ENCODE data around the gene LHX3. TPM values are rescaled to one million over a fixed set of nuclear protein-coding genes. Genes with fewer than 3 reads are reported as not detected.

Gene LHX3
- total and polyA plus RNA-seq, 2 donors (not counting 1 experiment from before 2014, with no cell fraction given) = not detected

GRCh38 chr9:136163248-136163850, 41.6 kb downstream of the LHX3 start:
- Histone ChIP-seq H3K27me3 (ENCODE audit: control insufficient read depth, insufficient read depth, low read length) (peaks cover 4% of the 10 kb centered on the region), H3K4me3 (replicated peaks in 1 of 4; ENCODE audit: control extremely low read depth in 1 of 4, insufficient read depth in 1 of 4, low read depth in 3 of 4, low read length in 4 of 4) (no peak overlapping the region), H2AFZ (ENCODE audit: low read length) (no peak overlapping the region), H3K36me3 (ENCODE audit: control insufficient read depth, insufficient read depth, low read length) (no peaks in the 10 kb centered on the region), H4K20me1 (ENCODE audit: control insufficient read depth, extremely low read depth, insufficient read depth, low read length) (no peaks in the 10 kb centered on the region), H3K4me1 (ENCODE audit: control insufficient read depth, extremely low read depth, insufficient read depth, low read length) (no peaks in the 10 kb centered on the region), H3K79me2 (ENCODE audit: control insufficient read depth, insufficient read depth, low read length) (no peaks in the 10 kb centered on the region), H3K9ac (ENCODE audit: insufficient read depth, low read length) (no peak overlapping the region), H3K4me2 (ENCODE audit: extremely low read depth, insufficient read depth, low read length) (no peak overlapping the region), H3K27ac (ENCODE audit: insufficient read depth, low read length) (no peak overlapping the region), H3K9me3 (ENCODE audit: control insufficient read depth, insufficient read depth, low read depth, low read length) (no peaks in the 10 kb centered on the region)
- no peak for DNase-seq (ENCODE audit: low read depth in 2 of 2)
- no peak for TF ChIP-seq CTCF (conservative IDR thresholded peaks at IDR 0.05 in 1 of 2, IDR thresholded peaks at IDR 0.05 in 1 of 2; ENCODE audit: low read depth in 1 of 2, low read length in 2 of 2)
- no peak for TF ChIP-seq EZH2 (IDR thresholded peaks at IDR 0.05; ENCODE audit: low read length, missing control alignments)

DNA sequence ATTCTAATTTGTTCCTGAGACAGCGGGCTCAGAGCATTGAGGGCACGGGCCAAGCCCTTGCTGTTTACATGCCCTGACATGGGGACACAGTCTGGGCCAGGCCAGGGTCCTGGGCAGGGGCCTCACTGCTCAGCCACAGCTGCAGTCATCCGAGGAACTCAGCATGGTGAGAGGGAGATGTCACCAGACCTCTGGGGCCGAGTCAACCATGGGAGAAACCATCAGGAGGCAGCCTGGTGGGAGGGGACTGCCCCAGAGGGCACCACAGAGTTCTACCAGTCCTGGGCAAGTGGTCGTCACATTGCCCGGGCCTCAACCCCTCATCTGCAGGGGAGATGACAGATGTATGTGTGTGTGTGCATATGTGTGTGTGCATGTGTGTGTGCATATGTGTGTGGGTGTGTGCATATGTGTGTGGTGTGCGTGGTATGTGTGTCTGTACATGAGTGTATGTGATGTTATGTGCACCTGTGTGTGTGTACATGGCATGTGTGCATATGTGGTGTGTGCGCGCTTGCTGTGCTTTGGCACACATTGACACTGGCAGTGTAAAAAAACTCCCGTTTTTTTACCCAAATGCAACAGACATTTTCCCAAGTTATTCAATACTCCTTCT, 43.8 kb downstream of the LHX3 start:
- no peaks in the 10 kb centered on the region for H4K20me1 ChIP-seq (ENCODE audit: control insufficient read depth, extremely low read depth, insufficient read depth, low read length)
- H3K4me2 ChIP-seq (ENCODE audit: extremely low read depth, insufficient read depth, low read length) = no peak overlapping the region
- no peak overlapping the region for H2AFZ ChIP-seq (ENCODE audit: low read length)
- no peak for TF ChIP-seq CTCF (conservative IDR thresholded peaks at IDR 0.05 in 1 of 2, IDR thresholded peaks at IDR 0.05 in 1 of 2; ENCODE audit: low read depth in 1 of 2, low read length in 2 of 2)
- TF ChIP-seq EZH2 (IDR thresholded peaks at IDR 0.05; ENCODE audit: low read length, missing control alignments) = no peak
- no peak overlapping the region for H3K9ac ChIP-seq (ENCODE audit: insufficient read depth, low read length)
- no peaks in the 10 kb centered on the region for H3K79me2 ChIP-seq (ENCODE audit: control insufficient read depth, insufficient read depth, low read length)
- H3K27ac ChIP-seq (ENCODE audit: insufficient read depth, low read length) = no peak overlapping the region
- H3K4me3 ChIP-seq (replicated peaks in 1 of 4; ENCODE audit: control extremely low read depth in 1 of 4, insufficient read depth in 1 of 4, low read depth in 3 of 4, low read length in 4 of 4) = no peak overlapping the region
- H3K9me3 ChIP-seq (ENCODE audit: control insufficient read depth, insufficient read depth, low read depth, low read length) = no peaks in the 10 kb centered on the region
- peaks cover 8% of the 10 kb centered on the region for H3K27me3 ChIP-seq (ENCODE audit: control insufficient read depth, insufficient read depth, low read length)
- H3K4me1 ChIP-seq (ENCODE audit: control insufficient read depth, extremely low read depth, insufficient read depth, low read length) = no peaks in the 10 kb centered on the region
- DNase-seq (ENCODE audit: low read depth in 2 of 2) = no peak
- H3K36me3 ChIP-seq (ENCODE audit: control insufficient read depth, insufficient read depth, low read length) = no peaks in the 10 kb centered on the region

DNA sequence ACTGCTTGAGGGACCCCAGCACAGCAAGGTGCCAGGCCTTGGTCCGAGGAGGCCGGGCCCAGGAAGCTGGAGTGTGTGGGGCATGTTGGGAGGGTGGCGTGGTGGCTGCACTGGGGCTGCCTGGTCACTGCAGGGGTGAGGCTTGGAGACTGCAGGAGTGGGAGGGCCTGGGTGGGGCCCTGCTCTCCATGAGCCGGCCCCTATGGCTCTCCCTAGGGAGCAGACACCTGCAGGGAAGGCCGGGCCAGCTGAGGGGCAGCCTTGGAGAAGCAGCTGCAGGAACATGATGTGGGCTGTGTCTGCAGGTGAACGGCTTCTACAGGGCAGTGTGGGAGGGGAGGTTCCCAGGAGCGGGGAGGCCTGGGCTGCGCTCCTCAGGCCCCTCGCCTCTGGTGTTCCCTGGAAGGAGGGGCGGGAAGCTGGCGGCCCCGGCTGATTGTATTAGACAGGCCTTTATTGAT, 44.5 kb downstream of the LHX3 start:
- Histone ChIP-seq H3K4me1 (ENCODE audit: control insufficient read depth, extremely low read depth, insufficient read depth, low read length) (no peaks in the 10 kb centered on the region), H2AFZ (ENCODE audit: low read length) (no peak overlapping the region), H3K36me3 (ENCODE audit: control insufficient read depth, insufficient read depth, low read length) (no peaks in the 10 kb centered on the region), H3K27me3 (ENCODE audit: control insufficient read depth, insufficient read depth, low read length) (peaks cover 11% of the 10 kb centered on the region), H3K79me2 (ENCODE audit: control insufficient read depth, insufficient read depth, low read length) (no peaks in the 10 kb centered on the region), H3K27ac (ENCODE audit: insufficient read depth, low read length) (no peak overlapping the region), H3K9me3 (ENCODE audit: control insufficient read depth, insufficient read depth, low read depth, low read length) (no peaks in the 10 kb centered on the region), H3K4me2 (ENCODE audit: extremely low read depth, insufficient read depth, low read length) (no peak overlapping the region), H3K4me3 (replicated peaks in 1 of 4; ENCODE audit: control extremely low read depth in 1 of 4, insufficient read depth in 1 of 4, low read depth in 3 of 4, low read length in 4 of 4) (no peak overlapping the region), H3K9ac (ENCODE audit: insufficient read depth, low read length) (no peak overlapping the region), H4K20me1 (ENCODE audit: control insufficient read depth, extremely low read depth, insufficient read depth, low read length) (no peaks in the 10 kb centered on the region)
- DNase-seq (ENCODE audit: low read depth in 2 of 2) = no peak
- TF ChIP-seq EZH2 (IDR thresholded peaks at IDR 0.05; ENCODE audit: low read length, missing control alignments) = no peak
- no peak for TF ChIP-seq CTCF (conservative IDR thresholded peaks at IDR 0.05 in 1 of 2, IDR thresholded peaks at IDR 0.05 in 1 of 2; ENCODE audit: low read depth in 1 of 2, low read length in 2 of 2)
